GM15510 (cell line): ENCODE results near the gene MORC3.

Experiments used
- POLR2A ChIP-seq: IDR thresholded peaks from 3 replicates; pipeline ENCODE4 v1.6.1; 2011; ENCODE audit warnings: borderline replicate concordance; ENCODE audit not compliant: insufficient read length; ENCODE audit errors: extremely low read depth

MORC3 gene

GRCh38 chr21:36381841-36382589, 62.0 kb downstream of the MORC3 start:
- no peak for TF ChIP-seq POLR2A

- no peak for TF ChIP-seq POLR2A
Measured at GRCh38 chr21:36384885-36385232, 64.9 kb downstream of the MORC3 start.

- TF ChIP-seq POLR2A = peak; percentile 73
Measured at GRCh38 chr21:36385233-36386030, 65.4 kb downstream of the MORC3 start, which contains the start of gene CHAF1B. CHAF1B (plus strand) TSS chr21:36385392; CDS start chr21:36386137, 745 bp downstream.

- TF ChIP-seq POLR2A = no peak
Measured at GRCh38 chr21:36386031-36386642, 66.1 kb downstream of the MORC3 start.

- TF ChIP-seq POLR2A = no peak
Measured at GRCh38 chr21:36388096-36388495, 68.1 kb downstream of the MORC3 start.

- TF ChIP-seq POLR2A = no peak
Measured at GRCh38 chr21:36388835-36389234, 68.8 kb downstream of the MORC3 start.

GRCh38 chr21:36395353-36396111, 75.5 kb downstream of the MORC3 start:
- TF ChIP-seq POLR2A = no peak

GRCh38 chr21:36396325-36396724, 76.3 kb downstream of the MORC3 start:
- TF ChIP-seq POLR2A = no peak

GRCh38 chr21:36396971-36397370, 77.0 kb downstream of the MORC3 start:
- no peak for TF ChIP-seq POLR2A

GRCh38 chr21:36397606-36398005, 77.6 kb downstream of the MORC3 start:
- TF ChIP-seq POLR2A = no peak

- no peak for TF ChIP-seq POLR2A
Measured at GRCh38 chr21:36400719-36401118, 80.7 kb downstream of the MORC3 start.

- TF ChIP-seq POLR2A = no peak
Measured at GRCh38 chr21:36402339-36402738, 82.3 kb downstream of the MORC3 start.

GRCh38 chr21:36403713-36404112, 83.7 kb downstream of the MORC3 start:
- no peak for TF ChIP-seq POLR2A

- TF ChIP-seq POLR2A = no peak
Measured at GRCh38 chr21:36408568-36408967, 88.6 kb downstream of the MORC3 start.

- TF ChIP-seq POLR2A = no peak
Measured at GRCh38 chr21:36411301-36411700, 91.3 kb downstream of the MORC3 start.
